WI38 (cell line): Measurements from ENCODE around the gene TBX10.

Experiments
- H3K4me3 ChIP-seq: 2 replicates; pipeline ENCODE4 v1.5.1; 2011; ENCODE audit warnings: low read depth, mild to moderate bottlenecking, control low read depth, low read length
- TF ChIP-seq, protein P1 (sequence below): IDR thresholded peaks from 2 replicates; pipeline ENCODE4 v1.5.1; 2012; ENCODE audit warnings: low read depth, mild to moderate bottlenecking, control low read depth, low read length

Gene TBX10

DNA sequence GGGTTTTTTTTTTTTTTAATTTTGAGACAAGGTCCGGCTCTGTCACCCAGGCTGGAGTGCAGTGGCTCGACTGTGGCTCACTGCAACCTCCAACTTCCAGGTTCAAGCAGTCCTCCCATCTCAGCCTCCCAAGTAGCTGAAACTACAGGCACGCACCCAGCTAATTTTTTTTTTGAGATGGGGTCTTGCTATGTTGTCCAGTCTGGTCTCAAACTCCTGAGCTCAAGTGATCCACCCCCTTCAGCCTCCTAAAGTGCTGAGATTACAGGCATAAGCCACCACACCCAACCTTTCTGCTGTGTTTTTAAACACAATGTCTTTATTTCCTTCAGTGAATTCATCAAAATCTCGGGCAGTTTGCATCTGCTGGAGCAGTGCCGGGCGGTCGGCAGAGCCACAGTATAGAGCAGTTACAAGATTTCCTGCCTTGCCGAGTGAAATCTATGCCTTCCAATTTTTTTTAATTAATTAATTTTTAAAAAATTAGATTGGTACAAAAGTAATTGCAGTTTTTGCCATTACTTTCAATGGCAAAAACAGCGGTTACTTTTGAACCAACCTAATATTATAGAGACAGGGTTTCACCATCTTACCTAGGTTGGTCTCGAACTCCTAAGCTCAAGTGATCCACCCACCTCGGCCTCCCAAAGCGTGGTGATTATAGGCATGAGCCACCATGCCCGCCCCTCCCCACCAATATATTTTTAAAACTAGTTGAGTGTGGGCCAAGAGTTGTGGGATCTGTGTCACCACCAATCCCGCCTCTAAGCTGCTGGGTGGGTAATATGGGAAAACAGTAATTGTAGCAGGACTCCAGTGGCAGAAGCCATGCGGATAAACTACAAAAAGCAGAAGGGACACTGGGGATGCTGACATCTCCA is 13.6 kb upstream of the TBX10 start:
- H3K4me3 ChIP-seq, result no peak overlapping the region
- TF ChIP-seq, protein P1, sequence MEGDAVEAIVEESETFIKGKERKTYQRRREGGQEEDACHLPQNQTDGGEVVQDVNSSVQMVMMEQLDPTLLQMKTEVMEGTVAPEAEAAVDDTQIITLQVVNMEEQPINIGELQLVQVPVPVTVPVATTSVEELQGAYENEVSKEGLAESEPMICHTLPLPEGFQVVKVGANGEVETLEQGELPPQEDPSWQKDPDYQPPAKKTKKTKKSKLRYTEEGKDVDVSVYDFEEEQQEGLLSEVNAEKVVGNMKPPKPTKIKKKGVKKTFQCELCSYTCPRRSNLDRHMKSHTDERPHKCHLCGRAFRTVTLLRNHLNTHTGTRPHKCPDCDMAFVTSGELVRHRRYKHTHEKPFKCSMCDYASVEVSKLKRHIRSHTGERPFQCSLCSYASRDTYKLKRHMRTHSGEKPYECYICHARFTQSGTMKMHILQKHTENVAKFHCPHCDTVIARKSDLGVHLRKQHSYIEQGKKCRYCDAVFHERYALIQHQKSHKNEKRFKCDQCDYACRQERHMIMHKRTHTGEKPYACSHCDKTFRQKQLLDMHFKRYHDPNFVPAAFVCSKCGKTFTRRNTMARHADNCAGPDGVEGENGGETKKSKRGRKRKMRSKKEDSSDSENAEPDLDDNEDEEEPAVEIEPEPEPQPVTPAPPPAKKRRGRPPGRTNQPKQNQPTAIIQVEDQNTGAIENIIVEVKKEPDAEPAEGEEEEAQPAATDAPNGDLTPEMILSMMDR, result no peak

DNA sequence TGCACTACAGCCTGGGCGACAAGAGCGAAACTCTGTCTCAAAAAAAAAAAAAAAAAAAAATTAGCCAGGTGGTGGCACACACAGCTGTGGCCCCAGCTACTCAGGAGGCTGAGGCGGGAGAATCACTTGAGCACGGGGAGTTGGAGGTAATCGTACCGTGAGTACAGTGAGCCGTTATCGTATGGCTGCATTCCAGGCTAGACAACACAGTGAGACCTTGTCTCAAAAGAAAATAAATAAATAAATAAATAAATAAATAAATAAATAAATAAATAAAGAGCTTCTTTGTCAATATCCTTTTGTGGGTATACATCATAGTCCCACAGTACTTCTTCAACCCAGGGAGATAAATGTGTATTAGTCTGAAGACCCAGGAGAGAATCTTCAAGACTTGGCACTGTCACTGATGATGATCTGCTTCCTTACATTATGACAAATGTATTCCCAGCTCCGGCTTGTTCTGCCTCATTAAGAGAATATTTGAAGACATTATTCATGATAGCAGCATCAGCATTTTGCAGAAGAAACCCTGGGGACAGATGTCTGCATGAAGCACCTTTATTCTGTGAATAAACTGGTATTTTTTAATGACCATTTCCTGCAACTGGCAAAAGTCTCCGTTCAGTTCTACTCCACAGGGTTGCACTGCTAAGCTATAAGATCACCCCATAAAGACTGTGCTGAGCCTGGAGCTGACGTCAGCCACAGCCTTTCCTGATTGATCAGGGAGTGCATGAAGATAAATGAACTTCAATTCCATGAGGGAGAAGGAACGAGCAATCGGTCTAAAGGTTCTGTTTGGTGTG is 12.6 kb upstream of the TBX10 start:
- TF ChIP-seq, protein P1, result no peak
- H3K4me3 ChIP-seq, result no peak overlapping the region

DNA sequence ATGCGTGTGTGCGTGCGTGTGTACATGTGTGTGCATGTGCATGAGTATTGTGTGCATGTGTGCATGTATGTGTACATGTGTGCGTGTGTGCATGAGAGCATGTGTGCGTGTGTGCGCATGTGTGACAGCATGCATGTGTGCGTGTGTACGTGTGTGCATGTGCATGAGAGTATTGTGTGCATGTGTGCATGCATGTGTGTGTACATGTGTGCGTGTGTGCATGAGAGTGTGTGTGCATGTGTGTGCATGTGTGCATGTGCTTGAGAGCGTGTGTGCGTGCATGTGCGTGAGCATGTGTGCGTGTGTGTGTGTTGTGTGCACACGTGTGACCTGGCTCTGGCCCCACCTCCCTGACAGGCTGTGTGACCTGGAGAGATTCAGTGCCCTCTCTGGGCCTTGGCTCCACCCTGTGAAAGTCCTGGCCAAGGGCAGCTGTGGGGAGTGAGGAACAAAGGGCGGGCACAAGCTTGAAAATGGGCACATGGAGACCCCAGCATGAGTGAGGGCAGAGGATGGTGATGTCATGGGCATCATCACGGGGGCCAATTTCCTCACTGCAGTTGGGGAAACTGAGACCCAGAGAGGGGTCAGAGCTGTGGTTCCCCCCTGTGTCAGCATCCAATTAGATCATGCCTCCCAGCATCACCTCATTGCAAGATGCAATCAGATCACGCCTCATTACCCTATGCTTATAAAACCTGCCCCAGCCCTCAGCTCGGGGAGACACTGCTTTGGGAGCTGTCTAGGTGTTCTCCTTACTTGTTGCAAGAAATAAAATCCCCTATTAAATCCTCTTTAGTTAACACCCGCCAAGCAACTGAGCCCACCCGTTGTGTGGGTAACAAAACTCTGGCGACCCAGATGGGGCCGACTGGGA is 10.3 kb upstream of the TBX10 start:
- no peak overlapping the region for H3K4me3 ChIP-seq
- TF ChIP-seq, protein P1, result no peak

DNA sequence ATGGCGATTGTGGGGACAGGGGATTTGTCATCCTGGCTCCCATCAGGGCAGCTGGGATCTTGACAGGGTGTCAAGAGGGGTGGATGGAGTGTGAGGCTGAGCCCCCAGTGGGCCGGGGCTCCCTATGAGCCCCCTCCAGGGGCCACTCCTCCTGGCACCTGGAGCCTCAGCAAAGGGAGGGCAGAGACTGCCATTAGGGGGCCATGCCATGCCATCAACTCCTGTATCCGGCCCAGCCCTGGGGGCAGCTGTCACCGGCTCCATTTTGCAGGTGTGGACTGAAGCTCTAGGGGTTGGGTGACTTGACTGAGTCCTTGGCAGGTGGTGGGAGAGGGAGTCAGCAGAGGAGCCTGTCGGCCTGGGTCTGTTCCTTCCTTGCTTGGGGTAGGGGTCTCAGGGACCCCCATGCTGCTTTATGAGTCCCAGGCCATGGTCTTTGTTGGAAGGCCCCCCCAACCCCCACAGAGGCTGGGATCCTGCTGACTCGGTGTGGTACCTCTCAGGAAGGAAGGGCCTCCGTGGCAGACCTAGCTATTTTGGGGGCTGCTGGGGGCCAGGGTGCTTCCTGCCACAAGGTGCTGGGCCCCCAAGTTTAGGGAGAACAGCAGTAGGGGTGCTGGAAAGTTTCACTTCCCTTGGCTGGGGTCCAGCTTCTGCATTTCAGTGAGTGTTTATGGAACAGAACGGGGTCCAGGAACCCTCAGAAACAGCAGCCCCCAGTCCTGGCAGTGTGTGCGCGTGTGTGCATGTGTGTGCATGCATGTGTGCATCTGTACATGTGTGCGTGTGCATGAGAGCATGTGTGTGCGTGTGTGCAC is 9.4 kb upstream of the TBX10 start:
- TF ChIP-seq, protein P1, result no peak
- no peak overlapping the region for H3K4me3 ChIP-seq

DNA sequence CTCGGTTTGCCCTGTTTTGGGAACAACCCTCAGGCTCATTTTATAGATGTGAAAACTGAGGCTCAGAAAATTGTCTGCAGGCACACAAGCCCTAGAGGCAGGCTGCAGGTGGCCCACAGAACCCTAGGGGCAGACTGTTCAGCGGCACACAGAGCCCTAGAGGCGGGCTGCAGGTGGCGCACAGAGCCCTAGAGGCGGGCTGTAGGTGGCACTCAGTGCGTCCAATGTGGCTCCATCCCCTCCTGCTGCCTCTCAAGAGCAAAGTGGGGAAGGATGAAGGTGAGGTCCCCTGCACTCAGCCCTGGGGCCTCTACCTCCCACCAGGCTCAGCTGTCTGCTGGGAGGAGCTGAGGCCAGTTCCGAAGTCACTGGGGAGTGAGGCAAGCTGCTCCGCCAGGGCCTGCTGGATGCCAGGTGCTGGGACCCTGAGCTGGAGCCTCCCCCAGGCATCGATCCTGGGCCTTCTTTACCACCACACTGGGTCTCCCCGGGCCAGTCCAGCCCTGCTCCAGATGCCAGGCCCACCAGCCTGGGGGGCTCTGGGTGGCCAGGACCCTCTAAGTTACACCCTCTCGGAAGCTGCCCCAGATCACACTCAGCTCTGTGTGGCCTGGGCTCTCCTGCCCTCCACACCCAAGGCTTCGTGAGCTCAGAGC is 8.7 kb upstream of the TBX10 start:
- H3K4me3 ChIP-seq, result no peak overlapping the region

More for the DNA sequence above, 8.7 kb upstream of the TBX10 start:
- TF ChIP-seq, protein P1, result no peak
